NOMO-1 treated with DMSO at 0.1 percent for 48 hours (cell line): ENCODE results near the gene IRF2.

Experiments used
- DNase-seq: peaks from one replicate; lab custom pipeline; 2025; ENCODE audit not compliant: unreplicated experiment; lab: John Stamatoyannopoulos, UW

Gene IRF2

GRCh38 chr4:184410748-184411147, 63.6 kb downstream of the IRF2 start:
- no peak for DNase-seq

- DNase-seq = no peak
Observed at GRCh38 chr4:184409911-184410692, 64.2 kb downstream of the IRF2 start.

- DNase-seq = no peak
Observed at GRCh38 chr4:184409502-184409901, 64.8 kb downstream of the IRF2 start.

GRCh38 chr4:184408684-184409081, 65.7 kb downstream of the IRF2 start:
- no peak for DNase-seq

- DNase-seq = no peak
Observed at GRCh38 chr4:184408021-184408683, 66.2 kb downstream of the IRF2 start.

- no peak for DNase-seq
Observed at GRCh38 chr4:184406958-184407391, 67.4 kb downstream of the IRF2 start.

- DNase-seq = no peak
Observed at GRCh38 chr4:184404047-184404446, 70.3 kb downstream of the IRF2 start.

GRCh38 chr4:184403384-184403781, 71.0 kb downstream of the IRF2 start:
- DNase-seq = no peak

GRCh38 chr4:184402740-184403383, 71.5 kb downstream of the IRF2 start:
- DNase-seq = no peak

GRCh38 chr4:184402239-184402638, 72.1 kb downstream of the IRF2 start:
- DNase-seq = no peak

GRCh38 chr4:184401397-184402171, 72.8 kb downstream of the IRF2 start:
- no peak for DNase-seq

GRCh38 chr4:184400891-184401290, 73.5 kb downstream of the IRF2 start:
- no peak for DNase-seq

- DNase-seq = no peak
Observed at GRCh38 chr4:184400375-184400870, 73.9 kb downstream of the IRF2 start.

GRCh38 chr4:184399512-184399908, 74.8 kb downstream of the IRF2 start:
- DNase-seq = no peak

GRCh38 chr4:184398741-184399511, 75.4 kb downstream of the IRF2 start:
- DNase-seq = no peak

GRCh38 chr4:184397516-184398163, 76.7 kb downstream of the IRF2 start:
- DNase-seq = no peak

- DNase-seq = no peak
Observed at GRCh38 chr4:184396570-184397515, 77.5 kb downstream of the IRF2 start.

- DNase-seq = no peak
Observed at GRCh38 chr4:184395971-184396391, 78.4 kb downstream of the IRF2 start.

- no peak for DNase-seq
Observed at GRCh38 chr4:184395451-184395917, 78.9 kb downstream of the IRF2 start.
